Panc1 (cell line): ENCODE data around the gene ADGRG2.

ENCODE experiments used
- CTCF ChIP-seq: fragments of 450-650 bp; IDR thresholded peaks from 2 replicates; pipeline ENCODE4 v1.5.1; 2017; ENCODE audit warnings: mild to moderate bottlenecking
- POLR2AphosphoS5 ChIP-seq: IDR thresholded peaks from 2 replicates; pipeline ENCODE4 v1.6.1; 2012; ENCODE audit warnings: mild to moderate bottlenecking, low read depth, low read length, moderate library complexity
- SIN3A ChIP-seq: IDR thresholded peaks from 2 replicates; pipeline ENCODE4 v1.6.1; 2012; ENCODE audit warnings: low read depth, mild to moderate bottlenecking, low read length, moderate library complexity, borderline replicate concordance; ENCODE audit not compliant: insufficient read depth
- TCF7L2 ChIP-seq: IDR thresholded peaks from 2 replicates; pipeline ENCODE4 v1.6.1; 2011; ENCODE audit warnings: mild to moderate bottlenecking, low read depth, low read length, inconsistent platforms

GRCh38 chrX:19007011-19007410, 115.3 kb downstream of the ADGRG2 start:
- TF ChIP-seq CTCF (no peak), SIN3A (no peak), TCF7L2 (no peak), POLR2AphosphoS5 (no peak)
